Esophagus muscularis mucosa (tissue), 4 donors: ENCODE results near the gene PCNT. TPM values are rescaled to one million over a fixed set of nuclear protein-coding genes. Genes with fewer than 3 reads are reported as not detected.
A peak's percentile ranks its signal among the peaks of the same experiment; 100 is the strongest.

ENCODE experiments used
- DNase-seq: peaks from one replicate; pipeline ENCODE4 v3.0.0-alpha.2; 2017; ENCODE audit errors: extremely low spot score
- H3K27ac ChIP-seq, 4 donors: fragments of 200-600 bp; sonication (generic); replicated peaks in 1 of 4; 1 replicate in 3 of 4; 2 replicates in 1 of 4; pipeline ENCODE4 v1.5.1; 2016 to 2019; ENCODE audit warnings: mild to moderate bottlenecking in 1 of 4
- H3K27me3 ChIP-seq, 4 donors: fragments of 200-600 bp; sonication (generic); one replicate each; pipeline versions ENCODE4 v1.5.1 to v1.6.0; 2016 to 2019
- H3K36me3 ChIP-seq, 4 donors: fragments of 200-600 bp; sonication (generic); one replicate each; pipeline ENCODE4 v1.5.1; 2016 to 2019
- H3K4me1 ChIP-seq, 4 donors: fragments of 200-600 bp; sonication (generic); one replicate each; pipeline ENCODE4 v1.5.1; 2016 to 2019
- H3K4me3 ChIP-seq, 4 donors: fragments of 200-600 bp; sonication (generic); 1 replicate in 2 of 4; 2 replicates in 2 of 4; pipeline ENCODE4 v1.5.1; 2016 to 2019; ENCODE audit warnings: mild to moderate bottlenecking in 4 of 4, moderate library complexity in 1 of 4
- H3K9me3 ChIP-seq, 4 donors: fragments of 200-600 bp; sonication (generic); 1 replicate in 3 of 4; 2 replicates in 1 of 4; pipeline ENCODE4 v1.5.1; 2016 to 2019
- CTCF ChIP-seq, 3 experiments: fragments of 200-600 bp in 2 of 3; fragments of 450-650 bp in 1 of 3; sonication (generic) in 2 of 3; IDR thresholded peaks; one replicate each; pipeline ENCODE4 v1.5.1; 2017 to 2019; ENCODE audit warnings: antibody characterized with exemption in 3 of 3, mild to moderate bottlenecking in 2 of 3, moderate library complexity in 1 of 3
- EP300 ChIP-seq: sonication (generic); formaldehyde crosslinking; IDR thresholded peaks from one replicate; pipeline ENCODE4 v1.6.1; 2017; ENCODE audit warnings: antibody characterized with exemption
- POLR2A ChIP-seq: fragments of 450-650 bp; IDR thresholded peaks from one replicate; pipeline ENCODE4 v1.6.1; 2017; ENCODE audit warnings: antibody characterized with exemption, moderate library complexity, mild to moderate bottlenecking, low read depth
- POLR2AphosphoS5 ChIP-seq, 2 donors: sonication (generic); formaldehyde crosslinking; IDR thresholded peaks; one replicate each; pipeline ENCODE4 v1.6.1; 2017; ENCODE audit warnings: antibody characterized with exemption in 2 of 2
- WGBS: methylation state at CpG from one replicate; pipeline ENCODE4 v1.1.5; 2018; 5-methylcytosine and 5-hydroxymethylcytosine counted together
- intact Hi-C: fragments of 100-400 bp; cut with DNase I; formaldehyde crosslinking; loops from one replicate; pipeline ENCODE4 v1.15.1; 2023
- total RNA-seq, 4 donors: library from RNA; depleted of rRNA; stranded (reverse); fragments of >200 nt; gene quantifications; one replicate each; pipeline versions ENCODE4 v1.1.0 to v1.2.1, GENCODE V29; 2016

PCNT gene
- total RNA-seq, 4 donors from 2014 or later: 21.2 to 35.1 (median 24.7) TPM

DNA sequence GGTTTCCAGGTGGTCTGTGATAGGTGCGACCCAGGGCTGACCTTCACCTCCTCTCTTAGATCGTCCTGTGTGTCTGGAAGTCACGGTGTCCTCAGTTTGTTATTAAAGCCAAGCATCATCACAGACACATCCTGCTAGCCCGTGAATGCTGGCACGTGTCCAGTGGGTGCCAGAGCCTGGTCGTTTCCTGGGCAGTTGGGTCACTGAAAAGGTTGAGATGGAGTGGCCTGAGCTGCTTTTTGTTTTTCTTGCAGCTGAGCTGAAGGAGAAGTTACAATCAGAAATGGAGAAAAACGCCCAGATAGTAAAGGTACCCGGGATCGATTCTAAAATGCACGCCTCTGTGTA is 23.2 kb downstream of the PCNT start:
- TF ChIP-seq EP300 (no peak), CTCF (IDR thresholded peaks at IDR 0.05) (no peak), POLR2AphosphoS5 (IDR thresholded peaks at IDR 0.05) (no peak), POLR2A (no peak)
- Histone ChIP-seq H3K4me3 (no peak overlapping the region), H3K9me3 (no peaks in the 10 kb centered on the region), H3K36me3 (peaks cover 57 to 77% (median 70%) of the 10 kb centered on the region in 4 donors), H3K27ac (no peak overlapping the region), H3K27me3 (no peaks in the 10 kb centered on the region), H3K4me1 (peaks cover 0 to 5% (median 0%) of the 10 kb centered on the region in 4 donors)
- WGBS: 72% methylated on average over 10 of the region's 10 CpGs
- intact Hi-C loops: no loop called here
- no peak for DNase-seq

- TF ChIP-seq POLR2AphosphoS5 (IDR thresholded peaks at IDR 0.05): no peak
- peak; percentile 58 for TF ChIP-seq POLR2A
- no peaks in the 10 kb centered on the region for H3K27me3 ChIP-seq
- peaks cover 0 to 5% (median 0%) of the 10 kb centered on the region in 4 donors for H3K4me1 ChIP-seq
- H3K27ac ChIP-seq: no peak overlapping the region
- H3K9me3 ChIP-seq: no peaks in the 10 kb centered on the region
- peaks cover 59 to 85% (median 77%) of the 10 kb centered on the region in 4 donors for H3K36me3 ChIP-seq
- intact Hi-C loops: no loop called here
- WGBS: 91% methylated on average over 11 of the region's 12 CpGs
- H3K4me3 ChIP-seq: no peak overlapping the region
- DNase-seq: no peak
These were observed 23.9 kb downstream of the PCNT start for GRCh38 chr21:46347791-46348381.

DNA sequence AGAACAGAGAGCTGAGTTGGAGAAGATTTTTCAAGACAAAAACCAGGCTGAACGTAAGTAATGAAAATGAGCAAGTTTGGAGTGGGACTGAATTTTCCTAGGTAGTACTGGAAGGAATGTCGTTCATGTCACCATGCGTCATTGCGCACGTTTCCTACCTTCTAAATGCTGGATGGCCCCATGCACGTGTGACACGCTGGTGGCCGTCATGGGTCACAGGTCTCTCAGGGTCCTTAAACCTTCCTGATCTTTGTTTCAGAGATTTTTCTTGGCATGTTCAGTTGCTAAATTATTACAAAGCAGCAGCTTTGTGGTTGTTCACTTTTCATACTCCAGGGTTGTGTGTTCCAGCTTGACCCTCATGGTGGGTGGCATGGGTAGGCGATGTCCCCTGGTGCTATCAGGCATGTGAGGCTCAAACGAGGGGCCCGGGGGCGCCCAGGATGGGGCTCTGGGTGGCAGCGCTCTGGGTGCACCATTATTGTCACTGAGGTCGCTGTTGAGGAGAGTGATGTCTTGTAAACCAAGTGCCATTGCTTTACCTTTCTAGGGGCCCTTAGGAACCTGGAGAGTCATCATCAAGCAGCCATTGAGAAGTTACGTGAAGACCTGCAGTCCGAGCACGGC is 25.3 kb downstream of the PCNT start:
- H3K9me3 ChIP-seq: no peaks in the 10 kb centered on the region
- no peaks in the 10 kb centered on the region for H3K27me3 ChIP-seq
- H3K4me1 ChIP-seq: peaks cover 0 to 5% (median 0%) of the 10 kb centered on the region in 4 donors
- TF ChIP-seq EP300 (no peak), POLR2AphosphoS5 (IDR thresholded peaks at IDR 0.05) (no peak), POLR2A (no peak), CTCF (IDR thresholded peaks at IDR 0.05) (no peak)
- 97% methylated on average over 16 of the region's 17 CpGs for WGBS
- intact Hi-C loops: no loop called here
- DNase-seq: no peak
- peaks cover 70 to 97% (median 90%) of the 10 kb centered on the region in 4 donors for H3K36me3 ChIP-seq
- H3K27ac ChIP-seq: no peak overlapping the region
- no peak overlapping the region for H3K4me3 ChIP-seq

- H3K4me1 ChIP-seq: peaks cover 0 to 5% (median 0%) of the 10 kb centered on the region in 4 donors
- H3K9me3 ChIP-seq: no peaks in the 10 kb centered on the region
- peaks cover 82 to 100% (median 99%) of the 10 kb centered on the region in 4 donors for H3K36me3 ChIP-seq
- no peaks in the 10 kb centered on the region for H3K27me3 ChIP-seq
- TF ChIP-seq POLR2AphosphoS5 (IDR thresholded peaks at IDR 0.05) (no peak), CTCF (IDR thresholded peaks at IDR 0.05) (no peak), POLR2A (no peak), EP300 (no peak)
- no peak overlapping the region for H3K4me3 ChIP-seq
- no peak for DNase-seq
- 96% methylated on average over 8 of the region's 8 CpGs for WGBS
- H3K27ac ChIP-seq: no peak overlapping the region
- intact Hi-C loops: no loop called here
These were observed 26.6 kb downstream of the PCNT start for GRCh38 chr21:46350571-46350970.

- H3K36me3 ChIP-seq: peaks cover 83 to 100% (median 99%) of the 10 kb centered on the region in 4 donors
- H3K4me1 ChIP-seq: peaks cover 0 to 5% (median 0%) of the 10 kb centered on the region in 4 donors
- WGBS: 86% methylated on average over 13 of the region's 13 CpGs
- H3K27me3 ChIP-seq: no peaks in the 10 kb centered on the region
- intact Hi-C loops: no loop called here
- no peak for DNase-seq
- no peak overlapping the region for H3K27ac ChIP-seq
- H3K4me3 ChIP-seq: no peak overlapping the region
- TF ChIP-seq EP300 (no peak), POLR2A (no peak), CTCF (IDR thresholded peaks at IDR 0.05) (no peak), POLR2AphosphoS5 (IDR thresholded peaks at IDR 0.05) (no peak)
- H3K9me3 ChIP-seq: no peaks in the 10 kb centered on the region
These were observed 27.0 kb downstream of the PCNT start for GRCh38 chr21:46350981-46351380.
